Naive B cell (primary cell): ENCODE data around the gene GTF3C6. TPM values are rescaled to one million over a fixed set of nuclear protein-coding genes. Genes with fewer than 3 reads are reported as not detected.

Experiments used
- polyA plus RNA-seq, 6 donors: library from polyadenylated mRNA; unstranded; fragments of 300-500 nt; fragmentation: Illumina TruSeq; gene quantifications; one replicate each; pipeline ENCODE4 v1.2.3, GENCODE V29; 2021; ENCODE audit warnings: low read depth in 6 of 6

GTF3C6 gene
- polyA plus RNA-seq, 6 donors from 2014 or later, result 90.8 to 109 (median 101) TPM

Other genes with a start within 250 kb of the GTF3C6 start
- 1 to 10 TPM in 5 of 6 donors, under 1 TPM in 1; 0.51 to 5.4 (median 3.9) TPM for gene CDK19, start 143.2 kb upstream of the GTF3C6 start, polyA plus RNA-seq
- gene AMD1, start 83.9 kb upstream of the GTF3C6 start, polyA plus RNA-seq, result 10 to 100 TPM; 51.3 to 87.5 (median 66.3) TPM
- gene RPF2, start 23.3 kb downstream of the GTF3C6 start, polyA plus RNA-seq, result 10 to 100 TPM; 18.3 to 27.2 (median 24.9) TPM
- gene SLC16A10, start 128.8 kb downstream of the GTF3C6 start, polyA plus RNA-seq, result 1 to 10 TPM in 1 of 6 donors, under 1 TPM in 2, not detected in 3; 0.15 to 2.1 (median 0.65) TPM